HCT116 (cell line): Measurements from ENCODE around the gene UBXN2A.

Experiments used
- ATF3 ChIP-seq: IDR thresholded peaks from 2 replicates; pipeline ENCODE4 v1.6.1; 2012
- CEBPB ChIP-seq: IDR thresholded peaks from 2 replicates; pipeline ENCODE4 v1.6.1; 2012; ENCODE audit warnings: low read depth
- CTCF ChIP-seq, 3 experiments: fragments of 200-600 bp in 1 of 3; sonication (generic) in 1 of 3; IDR thresholded peaks in 2 of 3; conservative IDR thresholded peaks in 1 of 3; 2 replicates each; pipeline ENCODE4 v1.5.1; 2012 to 2017; ENCODE audit warnings: low read depth in 2 of 3, low read length in 2 of 3, antibody characterized with exemption in 1 of 3, borderline replicate concordance in 1 of 3, control low read depth in 1 of 3, mild to moderate bottlenecking in 1 of 3, mixed read lengths in 1 of 3, mixed run types in 1 of 3, moderate library complexity in 1 of 3; ENCODE audit not compliant: insufficient read depth in 1 of 3
- EZH2phosphoT487 ChIP-seq: fragments of 200-600 bp; IDR thresholded peaks from 2 replicates; pipeline ENCODE4 v1.6.1; 2018; ENCODE audit warnings: antibody characterized with exemption, borderline replicate concordance
- MAX ChIP-seq: IDR thresholded peaks from 2 replicates; pipeline ENCODE4 v1.6.1; 2012
- POLR2A ChIP-seq: IDR thresholded peaks from 2 replicates; pipeline ENCODE4 v1.7.0; 2011; ENCODE audit warnings: borderline replicate concordance; ENCODE audit not compliant: insufficient read depth, insufficient read length; ENCODE audit errors: extremely low read depth
- POLR2AphosphoS5 ChIP-seq: IDR thresholded peaks from 2 replicates; pipeline ENCODE4 v1.6.1; 2011; ENCODE audit warnings: mild to moderate bottlenecking, low read depth, low read length, moderate library complexity
- RAD21 ChIP-seq: IDR thresholded peaks from 2 replicates; pipeline ENCODE4 v1.6.1; 2012; ENCODE audit warnings: low read depth, mild to moderate bottlenecking
- SIN3A ChIP-seq: IDR thresholded peaks from 2 replicates; pipeline ENCODE4 v1.6.1; 2012; ENCODE audit warnings: low read depth
- TCF7L2 ChIP-seq: IDR thresholded peaks from 2 replicates; pipeline ENCODE4 v1.7.0; 2011; ENCODE audit warnings: borderline replicate concordance, inconsistent platforms; ENCODE audit not compliant: insufficient read depth, insufficient read length; ENCODE audit errors: extremely low read depth

- TF ChIP-seq CTCF (IDR thresholded peaks at IDR 0.05 in 2 of 3, conservative IDR thresholded peaks at IDR 0.05 in 1 of 3; ENCODE audit: borderline replicate concordance in 1 of 3, insufficient read depth in 1 of 3, low read depth in 2 of 3, low read length in 2 of 3): peak; percentile 61 to 77 (median 71)
- peak; percentile 76 for TF ChIP-seq POLR2A
- TF ChIP-seq SIN3A: peak; percentile 89
- TF ChIP-seq POLR2AphosphoS5: peak; percentile 92
- no peak for TF ChIP-seq EZH2phosphoT487
- peak; percentile 58 for TF ChIP-seq TCF7L2
- peak; percentile 70 for TF ChIP-seq MAX
- TF ChIP-seq ATF3: no peak
- TF ChIP-seq CEBPB: no peak
- TF ChIP-seq RAD21: peak; percentile 77
Measured at GRCh38 chr2:23926750-23927571, 13.3 kb upstream of the UBXN2A start, which contains the start of gene ATAD2B.
